Endothelial cell of umbilical vein (primary cell): Measurements from ENCODE around the gene GSG1L. TPM values are rescaled to one million over a fixed set of nuclear protein-coding genes. Genes with fewer than 3 reads are reported as not detected.

Experiments used
- BruUV-seq: library from RNA; stranded (reverse); fragments of 400-500 nt; replicated peaks from 2 replicates; lab custom pipeline; 2021; lab: Mats Ljungman, UMichigan
- CTCF ChIA-PET: fragments of 300-600, 350-600 bp; sonication (Branson Sonifier 250); formaldehyde crosslinking; loops from one replicate; lab custom pipeline; 2021; ENCODE audit warnings: antibody characterized with exemption, inconsistent platforms; lab: Charles Lee
- POLR2A ChIA-PET: fragments of 300-600, 350-600 bp; sonication (Branson Sonifier 250); formaldehyde crosslinking; loops from one replicate; lab custom pipeline; 2021; ENCODE audit warnings: antibody characterized with exemption, inconsistent platforms; lab: Charles Lee
- DNase-seq: peaks from one replicate; pipeline ENCODE4 v3.0.0-alpha.2; 2011; ENCODE audit warnings: low read depth, low spot score
- FAIRE-seq: peaks from 2 replicates; lab custom pipeline; 2011; peaks lifted over from hg19 to GRCh38; lab: Jason Lieb, UNC
- H2AFZ ChIP-seq: 2 replicates; pipeline ENCODE4 v1.6.0; 2012; ENCODE audit warnings: low read depth, low read length, control low read depth, inconsistent platforms
- H3K27ac ChIP-seq: 2 replicates; pipeline ENCODE4 v1.5.1; 2011; ENCODE audit warnings: low read depth, mild to moderate bottlenecking, control low read depth, low read length, moderate library complexity; ENCODE audit not compliant: insufficient read depth
- H3K27me3 ChIP-seq, 2 experiments: 2 replicates each; pipeline versions ENCODE4 v1.6.0 to v1.6.1; 2011; ENCODE audit warnings: low read length in 2 of 2, mixed read lengths in 1 of 2; ENCODE audit not compliant: control insufficient read depth in 2 of 2, insufficient read depth in 2 of 2
- H3K36me3 ChIP-seq, 2 experiments: 2 replicates in 1 of 2; 3 replicates in 1 of 2; pipeline ENCODE4 v1.5.1; 2011; ENCODE audit warnings: low read length in 2 of 2, mild to moderate bottlenecking in 1 of 2, moderate library complexity in 1 of 2; ENCODE audit not compliant: control insufficient read depth in 2 of 2, insufficient read depth in 2 of 2; ENCODE audit errors: extremely low read depth in 1 of 2
- H3K4me1 ChIP-seq: 3 replicates; pipeline ENCODE4 v1.5.1; 2011; ENCODE audit warnings: mild to moderate bottlenecking, low read length; ENCODE audit not compliant: control insufficient read depth, insufficient read depth; ENCODE audit errors: extremely low read depth
- H3K4me2 ChIP-seq: 2 replicates; pipeline ENCODE4 v1.6.1; 2011; ENCODE audit warnings: low read length, control low read depth, mixed read lengths; ENCODE audit not compliant: insufficient read depth
- H3K4me3 ChIP-seq, 3 experiments: fragments of 200-600 bp in 1 of 3; sonication (generic), shearing (Covaris generic) in 1 of 3; replicated peaks in 1 of 3; 2 replicates each; pipeline ENCODE4 v1.5.1; 2011 to 2016; ENCODE audit warnings: control low read depth in 3 of 3, low read length in 3 of 3, mild to moderate bottlenecking in 2 of 3, inconsistent platforms in 1 of 3, low read depth in 1 of 3, moderate library complexity in 1 of 3; ENCODE audit not compliant: insufficient read depth in 1 of 3
- H3K79me2 ChIP-seq: 2 replicates; pipeline ENCODE4 v1.6.0; 2012; ENCODE audit warnings: low read length, inconsistent platforms; ENCODE audit not compliant: control insufficient read depth, insufficient read depth
- H3K9ac ChIP-seq: replicated peaks from 2 replicates; pipeline ENCODE3; 2011; ENCODE audit warnings: low read length, control low read depth; ENCODE audit not compliant: insufficient read depth; ENCODE audit errors: extremely low read depth
- H3K9me1 ChIP-seq: replicated peaks from 3 replicates; pipeline ENCODE4 v1.6.0; 2011; ENCODE audit warnings: mild to moderate bottlenecking, low read length; ENCODE audit not compliant: control insufficient read depth, insufficient read depth; ENCODE audit errors: extremely low read depth
- H3K9me3 ChIP-seq: replicated peaks from 2 replicates; pipeline ENCODE4 v1.5.1; 2012; ENCODE audit warnings: low read length, inconsistent platforms; ENCODE audit not compliant: control insufficient read depth, insufficient read depth
- H4K20me1 ChIP-seq: replicated peaks from 2 replicates; pipeline ENCODE3; 2011; ENCODE audit warnings: mild to moderate bottlenecking, low read length; ENCODE audit not compliant: control insufficient read depth, insufficient read depth; ENCODE audit errors: extremely low read depth
- CTCF ChIP-seq, 2 donors: IDR thresholded peaks; 1 replicate in 1 of 2; 2 replicates in 1 of 2; pipeline ENCODE4 v1.5.1; 2011; ENCODE audit warnings: low read length in 2 of 2, mild to moderate bottlenecking in 2 of 2, moderate library complexity in 2 of 2, control low read depth in 1 of 2, inconsistent platforms in 1 of 2, low read depth in 1 of 2; ENCODE audit not compliant: insufficient read depth in 1 of 2; ENCODE audit errors: extremely low read depth in 1 of 2
- EZH2 ChIP-seq: IDR thresholded peaks from 2 replicates; pipeline ENCODE4 v1.6.1; 2012; ENCODE audit warnings: borderline replicate concordance, low read depth, mild to moderate bottlenecking, moderate library complexity, low read length, inconsistent platforms; ENCODE audit not compliant: severe bottlenecking
- FOS ChIP-seq: IDR thresholded peaks from 2 replicates; pipeline ENCODE4 v1.6.1; 2011; ENCODE audit warnings: mild to moderate bottlenecking, low read length, moderate library complexity, borderline replicate concordance; ENCODE audit not compliant: insufficient read depth
- GATA2 ChIP-seq: IDR thresholded peaks from 2 replicates; pipeline ENCODE4 v1.7.0; 2011; ENCODE audit warnings: low read depth, mild to moderate bottlenecking, moderate library complexity, mixed read lengths, low read length; ENCODE audit not compliant: insufficient read length, insufficient read depth
- JUN ChIP-seq: IDR thresholded peaks from 2 replicates; pipeline ENCODE4 v1.6.1; 2011; ENCODE audit warnings: borderline replicate concordance, low read depth; ENCODE audit not compliant: insufficient read length, insufficient read depth
- MYC ChIP-seq: IDR thresholded peaks from one replicate; pipeline ENCODE4 v1.6.1; 2011; ENCODE audit warnings: mild to moderate bottlenecking, low read depth, low read length
- POLR2A ChIP-seq: IDR thresholded peaks from 2 replicates; pipeline ENCODE4 v1.6.1; 2012; ENCODE audit warnings: low read depth, mild to moderate bottlenecking, control low read depth, low read length
- POLR2AphosphoS5 ChIP-seq: IDR thresholded peaks from 2 replicates; pipeline ENCODE4 v1.6.1; 2012; ENCODE audit warnings: low read depth, mild to moderate bottlenecking, control low read depth, low read length, moderate library complexity; ENCODE audit not compliant: insufficient read depth
- dilution Hi-C: fragments of 300-500 bp; cut with MboI; formaldehyde crosslinking; loops from one replicate; pipeline ENCODE4 v1.15.0; 2019; ENCODE audit warnings: low sequenced_read_pairs; ENCODE audit not compliant: extremely low pct_ligation_motif_present
- intact Hi-C: fragments of 100-400 bp; cut with micrococcal nuclease; formaldehyde crosslinking; loops from one replicate; pipeline ENCODE4 v1.10.0; 2022
- polyA plus RNA-seq, 4 experiments: library from polyadenylated mRNA; depleted of rRNA in 3 of 4; stranded (reverse) in 3 of 4; unstranded in 1 of 4; fragments of >200 nt; gene quantifications; 2 replicates each; pipeline versions ENCODE4 v1.2.1 to v1.2.3, GENCODE V29; 2011 to 2012; ENCODE audit warnings: missing spikeins in 1 of 4
- total RNA-seq: library from RNA; stranded (reverse); gene quantifications from 2 replicates; pipeline ENCODE4 v1.2.3, GENCODE V29; 2021
- TF ChIP-seq, protein P1 (sequence below): IDR thresholded peaks from 2 replicates; pipeline ENCODE4 v1.6.1; 2011; ENCODE audit not compliant: insufficient read depth, insufficient read length

The GSG1L gene
- total and polyA plus RNA-seq, 2 donors (not counting 3 experiments of a cell fraction or from before 2014, with no cell fraction given), result 0.06 TPM; not detected in 1

GRCh38 chr16:28001642-28002041 is 61.9 kb downstream of the GSG1L start:
- no peak overlapping the region for H2AFZ ChIP-seq
- dilution Hi-C loops (no loop called here), intact Hi-C loops (no loop called here)
- H3K27me3 ChIP-seq, result no peaks in the 10 kb centered on the region
- CTCF ChIA-PET, result no interaction called here
- no peak overlapping the region for H3K4me2 ChIP-seq
- no peaks in the 10 kb centered on the region for H3K9me1 ChIP-seq
- DNase-seq (no peak), FAIRE-seq (no peak)
- no peaks in the 10 kb centered on the region for H3K4me1 ChIP-seq
- H3K36me3 ChIP-seq, result no peaks in the 10 kb centered on the region
- H3K9ac ChIP-seq, result no peak overlapping the region
- no peak overlapping the region for H3K4me3 ChIP-seq
- no peaks in the 10 kb centered on the region for H4K20me1 ChIP-seq
- H3K79me2 ChIP-seq, result no peaks in the 10 kb centered on the region
- no peaks in the 10 kb centered on the region for H3K9me3 ChIP-seq
- H3K27ac ChIP-seq, result no peak overlapping the region
- BruUV-seq, result no TSS peak
- TF ChIP-seq CTCF (IDR thresholded peaks at IDR 0.05; ENCODE audit: extremely low read depth in 1 of 2, insufficient read depth in 1 of 2, low read depth in 1 of 2, low read length in 2 of 2) (no peak), JUN (no peak), FOS (no peak), MYC (no peak), POLR2AphosphoS5 (no peak), POLR2A (no peak), GATA2 (no peak), EZH2 (no peak)
- TF ChIP-seq, protein P1, sequence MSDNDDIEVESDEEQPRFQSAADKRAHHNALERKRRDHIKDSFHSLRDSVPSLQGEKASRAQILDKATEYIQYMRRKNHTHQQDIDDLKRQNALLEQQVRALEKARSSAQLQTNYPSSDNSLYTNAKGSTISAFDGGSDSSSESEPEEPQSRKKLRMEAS, result no peak
- POLR2A ChIA-PET, result no interaction called here
